ENCODE results near the gene EEF2K. TPM values are rescaled to one million over a fixed set of nuclear protein-coding genes. Genes with fewer than 3 reads are reported as not detected.

EEF2K gene
- total RNA-seq, 1 experiment from 2014 or later = 31.0 TPM

DNA sequence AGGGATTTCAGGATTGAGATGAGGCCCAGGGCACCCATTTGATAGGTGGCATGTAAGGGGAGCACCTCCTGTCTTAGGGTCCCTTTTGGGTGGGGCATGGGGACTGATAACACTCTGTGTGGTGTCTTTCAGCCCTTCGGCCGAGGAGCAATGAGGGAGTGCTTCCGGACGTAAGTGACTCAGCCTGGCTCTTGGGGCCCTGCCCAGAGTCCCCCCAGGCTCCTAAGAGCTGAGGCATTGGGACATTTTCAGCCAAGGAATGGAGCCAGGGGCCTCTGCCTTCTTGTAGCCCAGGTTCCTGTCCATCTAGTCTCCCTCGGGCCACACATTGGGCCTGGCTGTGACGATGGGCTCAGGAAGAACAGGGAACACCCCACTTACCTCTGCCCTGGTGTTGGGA, 44.4 kb downstream of the EEF2K start:
- no peak for TF ChIP-seq ZFX (IDR thresholded peaks at IDR 0.05)
- no peak for TF ChIP-seq EGR1 (IDR thresholded peaks at IDR 0.05; ENCODE audit: low read depth)
- TF ChIP-seq, protein P1, sequence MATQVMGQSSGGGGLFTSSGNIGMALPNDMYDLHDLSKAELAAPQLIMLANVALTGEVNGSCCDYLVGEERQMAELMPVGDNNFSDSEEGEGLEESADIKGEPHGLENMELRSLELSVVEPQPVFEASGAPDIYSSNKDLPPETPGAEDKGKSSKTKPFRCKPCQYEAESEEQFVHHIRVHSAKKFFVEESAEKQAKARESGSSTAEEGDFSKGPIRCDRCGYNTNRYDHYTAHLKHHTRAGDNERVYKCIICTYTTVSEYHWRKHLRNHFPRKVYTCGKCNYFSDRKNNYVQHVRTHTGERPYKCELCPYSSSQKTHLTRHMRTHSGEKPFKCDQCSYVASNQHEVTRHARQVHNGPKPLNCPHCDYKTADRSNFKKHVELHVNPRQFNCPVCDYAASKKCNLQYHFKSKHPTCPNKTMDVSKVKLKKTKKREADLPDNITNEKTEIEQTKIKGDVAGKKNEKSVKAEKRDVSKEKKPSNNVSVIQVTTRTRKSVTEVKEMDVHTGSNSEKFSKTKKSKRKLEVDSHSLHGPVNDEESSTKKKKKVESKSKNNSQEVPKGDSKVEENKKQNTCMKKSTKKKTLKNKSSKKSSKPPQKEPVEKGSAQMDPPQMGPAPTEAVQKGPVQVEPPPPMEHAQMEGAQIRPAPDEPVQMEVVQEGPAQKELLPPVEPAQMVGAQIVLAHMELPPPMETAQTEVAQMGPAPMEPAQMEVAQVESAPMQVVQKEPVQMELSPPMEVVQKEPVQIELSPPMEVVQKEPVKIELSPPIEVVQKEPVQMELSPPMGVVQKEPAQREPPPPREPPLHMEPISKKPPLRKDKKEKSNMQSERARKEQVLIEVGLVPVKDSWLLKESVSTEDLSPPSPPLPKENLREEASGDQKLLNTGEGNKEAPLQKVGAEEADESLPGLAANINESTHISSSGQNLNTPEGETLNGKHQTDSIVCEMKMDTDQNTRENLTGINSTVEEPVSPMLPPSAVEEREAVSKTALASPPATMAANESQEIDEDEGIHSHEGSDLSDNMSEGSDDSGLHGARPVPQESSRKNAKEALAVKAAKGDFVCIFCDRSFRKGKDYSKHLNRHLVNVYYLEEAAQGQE (IDR thresholded peaks at IDR 0.05; ENCODE audit: low read depth) = no peak
- TF ChIP-seq POLR2A (IDR thresholded peaks at IDR 0.05; ENCODE audit: borderline replicate concordance, extremely low read depth, insufficient read depth, insufficient read length) = no peak
- no peak overlapping the region for H3K9ac ChIP-seq (ENCODE audit: low read length)
- H3K27me3 ChIP-seq (ENCODE audit: insufficient read depth, low read length) = no peaks in the 10 kb centered on the region
- ATAC-seq (no peak), DNase-seq (ENCODE audit: low read depth, low spot score) (no peak)
- no peaks in the 10 kb centered on the region for H4K20me1 ChIP-seq (ENCODE audit: insufficient read depth)
- H3K9me2 ChIP-seq (ENCODE audit: insufficient read depth) = no peaks in the 10 kb centered on the region
- H3K4me3 ChIP-seq (replicated peaks in 1 of 2; ENCODE audit: low read depth in 1 of 2, low read length in 2 of 2) = no peak overlapping the region
- H3K4me2 ChIP-seq (ENCODE audit: low read length) = no peak overlapping the region
- RAD21 ChIA-PET (ENCODE audit: low non-redundant PET in 1 of 2, low total read pairs in 2 of 2, uncharacterized antibody in 2 of 2, unreplicated experiment in 2 of 2) = no interaction called here
- no TSS peak for BruUV-seq (replicated peaks)
- peaks cover 5% of the 10 kb centered on the region in 2 experiments; a peak in 1 of 4 replicates for H3K9me3 ChIP-seq (ENCODE audit: control insufficient read depth in 1 of 2, insufficient read depth in 1 of 2, low read depth in 1 of 2, low read length in 2 of 2)
- intact Hi-C loops (cut with micrococcal nuclease) = no loop called here
- peaks cover 4 to 31% of the 10 kb centered on the region in 2 experiments for H3K36me3 ChIP-seq (ENCODE audit: control insufficient read depth in 1 of 2, insufficient read depth in 2 of 2, low read length in 2 of 2)
- CTCF ChIA-PET = no interaction called here
- H3K4me1 ChIP-seq (ENCODE audit: control insufficient read depth in 1 of 2, insufficient read depth in 2 of 2, low read length in 2 of 2) = no peaks in the 10 kb centered on the region
- no peak overlapping the region for H3K27ac ChIP-seq (ENCODE audit: low read depth, low read length)
- no peaks in the 10 kb centered on the region for H3K79me2 ChIP-seq (ENCODE audit: insufficient read depth, low read length)
- POLR2A ChIA-PET = no interaction called here
- no peak overlapping the region for H2AFZ ChIP-seq (ENCODE audit: low read depth, low read length, poor library complexity, severe bottlenecking)

DNA sequence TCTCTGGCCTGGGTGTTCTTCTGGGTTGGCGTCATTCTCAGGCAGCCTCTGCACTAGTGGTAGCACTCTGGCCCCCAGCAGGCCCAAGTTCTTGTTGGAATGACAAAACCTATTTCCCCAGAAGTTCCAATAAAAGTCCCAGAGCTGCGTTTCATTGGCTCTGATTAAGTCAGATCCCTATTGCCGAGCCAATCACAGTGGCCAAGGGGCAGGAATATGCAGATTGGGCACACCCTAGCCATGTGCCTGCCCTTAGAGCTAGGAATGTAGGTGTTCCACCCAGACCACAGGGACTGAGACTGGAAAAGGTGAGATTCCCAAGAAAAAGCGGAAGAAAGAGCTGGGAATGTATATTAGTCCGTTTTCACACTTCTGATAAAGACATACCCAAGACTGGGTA, 46.2 kb downstream of the EEF2K start:
- no peak overlapping the region for H3K4me2 ChIP-seq (ENCODE audit: low read length)
- no peaks in the 10 kb centered on the region for H3K27me3 ChIP-seq (ENCODE audit: insufficient read depth, low read length)
- no peak overlapping the region for H2AFZ ChIP-seq (ENCODE audit: low read depth, low read length, poor library complexity, severe bottlenecking)
- no peaks in the 10 kb centered on the region for H3K9me2 ChIP-seq (ENCODE audit: insufficient read depth)
- ChIA-PET CTCF (no interaction called here), POLR2A (interaction anchor here (0.9 kb wide), 1 partner anchor 11 kb away, joined by 3 read pairs; no protein-coding TSS in a partner anchor), RAD21 (ENCODE audit: low non-redundant PET in 1 of 2, low total read pairs in 2 of 2, uncharacterized antibody in 2 of 2, unreplicated experiment in 2 of 2) (no interaction called here)
- intact Hi-C loops (cut with micrococcal nuclease) = no loop called here
- DNase-seq (ENCODE audit: low read depth, low spot score) (no peak), ATAC-seq (peak; percentile 65)
- no peak overlapping the region for H3K27ac ChIP-seq (ENCODE audit: low read depth, low read length)
- H3K9ac ChIP-seq (ENCODE audit: low read length) = no peak overlapping the region
- H3K36me3 ChIP-seq (ENCODE audit: control insufficient read depth in 1 of 2, insufficient read depth in 2 of 2, low read length in 2 of 2) = peaks cover 6 to 28% of the 10 kb centered on the region in 2 experiments
- peaks cover 5% of the 10 kb centered on the region in 2 experiments; a peak in 1 of 4 replicates for H3K9me3 ChIP-seq (ENCODE audit: control insufficient read depth in 1 of 2, insufficient read depth in 1 of 2, low read depth in 1 of 2, low read length in 2 of 2)
- no TSS peak for BruUV-seq (replicated peaks)
- H3K4me1 ChIP-seq (ENCODE audit: control insufficient read depth in 1 of 2, insufficient read depth in 2 of 2, low read length in 2 of 2) = no peaks in the 10 kb centered on the region
- H3K79me2 ChIP-seq (ENCODE audit: insufficient read depth, low read length) = no peaks in the 10 kb centered on the region
- no peaks in the 10 kb centered on the region for H4K20me1 ChIP-seq (ENCODE audit: insufficient read depth)
- H3K4me3 ChIP-seq (replicated peaks in 1 of 2; ENCODE audit: low read depth in 1 of 2, low read length in 2 of 2) = no peak overlapping the region
- TF ChIP-seq CBX3 (IDR thresholded peaks at IDR 0.05; ENCODE audit: low read depth) (no peak), ZFX (IDR thresholded peaks at IDR 0.05) (no peak), POLR2A (IDR thresholded peaks at IDR 0.05; ENCODE audit: borderline replicate concordance, extremely low read depth, insufficient read depth, insufficient read length) (no peak), SRF (IDR thresholded peaks at IDR 0.05; ENCODE audit: low read depth) (no peak), SP1 (IDR thresholded peaks at IDR 0.05; ENCODE audit: low read depth) (no peak), SIN3A (IDR thresholded peaks at IDR 0.05; ENCODE audit: low read depth) (no peak), EZH2 (IDR thresholded peaks at IDR 0.05) (no peak), ELF1 (IDR thresholded peaks at IDR 0.05; ENCODE audit: borderline replicate concordance, low read depth) (no peak), ZNF274 (IDR thresholded peaks at IDR 0.05; ENCODE audit: low read depth, low read length) (no peak)
- TF ChIP-seq, protein P1 (IDR thresholded peaks at IDR 0.05; ENCODE audit: low read depth) = no peak
- TF ChIP-seq, protein P2, sequence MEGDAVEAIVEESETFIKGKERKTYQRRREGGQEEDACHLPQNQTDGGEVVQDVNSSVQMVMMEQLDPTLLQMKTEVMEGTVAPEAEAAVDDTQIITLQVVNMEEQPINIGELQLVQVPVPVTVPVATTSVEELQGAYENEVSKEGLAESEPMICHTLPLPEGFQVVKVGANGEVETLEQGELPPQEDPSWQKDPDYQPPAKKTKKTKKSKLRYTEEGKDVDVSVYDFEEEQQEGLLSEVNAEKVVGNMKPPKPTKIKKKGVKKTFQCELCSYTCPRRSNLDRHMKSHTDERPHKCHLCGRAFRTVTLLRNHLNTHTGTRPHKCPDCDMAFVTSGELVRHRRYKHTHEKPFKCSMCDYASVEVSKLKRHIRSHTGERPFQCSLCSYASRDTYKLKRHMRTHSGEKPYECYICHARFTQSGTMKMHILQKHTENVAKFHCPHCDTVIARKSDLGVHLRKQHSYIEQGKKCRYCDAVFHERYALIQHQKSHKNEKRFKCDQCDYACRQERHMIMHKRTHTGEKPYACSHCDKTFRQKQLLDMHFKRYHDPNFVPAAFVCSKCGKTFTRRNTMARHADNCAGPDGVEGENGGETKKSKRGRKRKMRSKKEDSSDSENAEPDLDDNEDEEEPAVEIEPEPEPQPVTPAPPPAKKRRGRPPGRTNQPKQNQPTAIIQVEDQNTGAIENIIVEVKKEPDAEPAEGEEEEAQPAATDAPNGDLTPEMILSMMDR (IDR thresholded peaks at IDR 0.05 in 2 of 3, conservative IDR thresholded peaks at IDR 0.05 in 1 of 3; ENCODE audit: borderline replicate concordance in 1 of 3, insufficient read depth in 1 of 3, low read depth in 2 of 3, low read length in 2 of 3) = no peak
